Measurements from ENCODE around the gene VPS51.

DNA sequence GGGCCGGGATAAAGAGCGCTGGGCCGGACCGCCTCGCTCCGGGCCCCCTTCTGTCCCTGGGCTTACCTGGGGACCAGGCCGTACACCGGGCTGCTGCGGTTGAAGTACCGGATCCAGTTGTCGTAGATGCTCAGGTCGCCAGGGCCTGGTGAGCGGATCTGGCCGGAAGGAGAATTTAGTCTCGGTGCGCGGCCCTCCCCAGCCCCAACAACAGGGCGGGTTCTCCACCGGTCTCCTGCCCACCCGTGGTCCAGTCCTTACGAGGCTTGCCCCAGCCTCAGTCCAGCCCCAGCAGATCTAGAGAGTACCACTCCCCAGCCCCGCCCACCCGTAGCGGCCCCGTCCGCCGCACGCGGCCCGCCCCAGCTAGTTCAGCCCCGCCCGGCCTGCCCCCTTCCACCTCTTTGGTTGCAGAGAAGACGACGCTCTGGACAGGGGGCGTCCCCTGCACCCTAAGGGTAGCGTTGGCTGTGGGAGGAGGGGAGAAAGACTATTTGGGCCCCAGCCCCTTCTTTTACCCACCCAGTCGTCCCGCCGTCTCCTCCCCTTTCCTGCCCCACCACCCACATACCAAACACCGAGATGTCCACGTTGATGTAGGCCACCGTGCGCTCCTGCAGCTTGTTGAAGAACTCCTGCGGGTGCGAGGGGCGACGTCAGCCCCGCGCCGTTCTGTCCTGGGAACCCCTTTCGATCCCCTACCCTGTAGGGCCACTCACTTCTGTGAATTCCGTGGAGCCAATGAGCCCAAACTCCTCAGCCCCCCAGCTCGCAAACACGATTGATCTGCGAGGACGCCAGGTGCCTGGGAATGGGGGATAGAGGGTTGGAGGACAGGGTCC is 48.2 kb upstream of the VPS51 start:
- TF ChIP-seq, protein P1, sequence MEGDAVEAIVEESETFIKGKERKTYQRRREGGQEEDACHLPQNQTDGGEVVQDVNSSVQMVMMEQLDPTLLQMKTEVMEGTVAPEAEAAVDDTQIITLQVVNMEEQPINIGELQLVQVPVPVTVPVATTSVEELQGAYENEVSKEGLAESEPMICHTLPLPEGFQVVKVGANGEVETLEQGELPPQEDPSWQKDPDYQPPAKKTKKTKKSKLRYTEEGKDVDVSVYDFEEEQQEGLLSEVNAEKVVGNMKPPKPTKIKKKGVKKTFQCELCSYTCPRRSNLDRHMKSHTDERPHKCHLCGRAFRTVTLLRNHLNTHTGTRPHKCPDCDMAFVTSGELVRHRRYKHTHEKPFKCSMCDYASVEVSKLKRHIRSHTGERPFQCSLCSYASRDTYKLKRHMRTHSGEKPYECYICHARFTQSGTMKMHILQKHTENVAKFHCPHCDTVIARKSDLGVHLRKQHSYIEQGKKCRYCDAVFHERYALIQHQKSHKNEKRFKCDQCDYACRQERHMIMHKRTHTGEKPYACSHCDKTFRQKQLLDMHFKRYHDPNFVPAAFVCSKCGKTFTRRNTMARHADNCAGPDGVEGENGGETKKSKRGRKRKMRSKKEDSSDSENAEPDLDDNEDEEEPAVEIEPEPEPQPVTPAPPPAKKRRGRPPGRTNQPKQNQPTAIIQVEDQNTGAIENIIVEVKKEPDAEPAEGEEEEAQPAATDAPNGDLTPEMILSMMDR (conservative IDR thresholded peaks at IDR 0.05; ENCODE audit: low read depth in 2 of 2), result no peak
- TF ChIP-seq EZH2phosphoT487 (IDR thresholded peaks at IDR 0.05; ENCODE audit: unreplicated experiment) (no peak), STAT1 (IDR thresholded peaks at IDR 0.05; ENCODE audit: unreplicated experiment) (no peak), POLR2AphosphoS5 (IDR thresholded peaks at IDR 0.05; ENCODE audit: low read depth) (peak; percentile 19; the same call in 1 of the 2 replicates), EZH2 (IDR thresholded peaks at IDR 0.05; ENCODE audit: low read depth, unreplicated experiment) (no peak), CREB1 (CRISPR knock-in tag; IDR thresholded peaks at IDR 0.05; ENCODE audit: low read depth) (no peak), ZNF114 (CRISPR knock-in tag; IDR thresholded peaks at IDR 0.05) (no peak), JUNB (IDR thresholded peaks at IDR 0.05; ENCODE audit: unreplicated experiment) (no peak), ZNF331 (CRISPR knock-in tag; IDR thresholded peaks at IDR 0.05; ENCODE audit: low read depth) (no peak)
- TF ChIP-seq, protein P2, sequence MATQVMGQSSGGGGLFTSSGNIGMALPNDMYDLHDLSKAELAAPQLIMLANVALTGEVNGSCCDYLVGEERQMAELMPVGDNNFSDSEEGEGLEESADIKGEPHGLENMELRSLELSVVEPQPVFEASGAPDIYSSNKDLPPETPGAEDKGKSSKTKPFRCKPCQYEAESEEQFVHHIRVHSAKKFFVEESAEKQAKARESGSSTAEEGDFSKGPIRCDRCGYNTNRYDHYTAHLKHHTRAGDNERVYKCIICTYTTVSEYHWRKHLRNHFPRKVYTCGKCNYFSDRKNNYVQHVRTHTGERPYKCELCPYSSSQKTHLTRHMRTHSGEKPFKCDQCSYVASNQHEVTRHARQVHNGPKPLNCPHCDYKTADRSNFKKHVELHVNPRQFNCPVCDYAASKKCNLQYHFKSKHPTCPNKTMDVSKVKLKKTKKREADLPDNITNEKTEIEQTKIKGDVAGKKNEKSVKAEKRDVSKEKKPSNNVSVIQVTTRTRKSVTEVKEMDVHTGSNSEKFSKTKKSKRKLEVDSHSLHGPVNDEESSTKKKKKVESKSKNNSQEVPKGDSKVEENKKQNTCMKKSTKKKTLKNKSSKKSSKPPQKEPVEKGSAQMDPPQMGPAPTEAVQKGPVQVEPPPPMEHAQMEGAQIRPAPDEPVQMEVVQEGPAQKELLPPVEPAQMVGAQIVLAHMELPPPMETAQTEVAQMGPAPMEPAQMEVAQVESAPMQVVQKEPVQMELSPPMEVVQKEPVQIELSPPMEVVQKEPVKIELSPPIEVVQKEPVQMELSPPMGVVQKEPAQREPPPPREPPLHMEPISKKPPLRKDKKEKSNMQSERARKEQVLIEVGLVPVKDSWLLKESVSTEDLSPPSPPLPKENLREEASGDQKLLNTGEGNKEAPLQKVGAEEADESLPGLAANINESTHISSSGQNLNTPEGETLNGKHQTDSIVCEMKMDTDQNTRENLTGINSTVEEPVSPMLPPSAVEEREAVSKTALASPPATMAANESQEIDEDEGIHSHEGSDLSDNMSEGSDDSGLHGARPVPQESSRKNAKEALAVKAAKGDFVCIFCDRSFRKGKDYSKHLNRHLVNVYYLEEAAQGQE (IDR thresholded peaks at IDR 0.05; ENCODE audit: unreplicated experiment), result no peak
- TF ChIP-seq, protein P3, sequence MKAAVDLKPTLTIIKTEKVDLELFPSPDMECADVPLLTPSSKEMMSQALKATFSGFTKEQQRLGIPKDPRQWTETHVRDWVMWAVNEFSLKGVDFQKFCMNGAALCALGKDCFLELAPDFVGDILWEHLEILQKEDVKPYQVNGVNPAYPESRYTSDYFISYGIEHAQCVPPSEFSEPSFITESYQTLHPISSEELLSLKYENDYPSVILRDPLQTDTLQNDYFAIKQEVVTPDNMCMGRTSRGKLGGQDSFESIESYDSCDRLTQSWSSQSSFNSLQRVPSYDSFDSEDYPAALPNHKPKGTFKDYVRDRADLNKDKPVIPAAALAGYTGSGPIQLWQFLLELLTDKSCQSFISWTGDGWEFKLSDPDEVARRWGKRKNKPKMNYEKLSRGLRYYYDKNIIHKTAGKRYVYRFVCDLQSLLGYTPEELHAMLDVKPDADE (IDR thresholded peaks at IDR 0.05), result no peak
- TF ChIP-seq, protein P4, sequence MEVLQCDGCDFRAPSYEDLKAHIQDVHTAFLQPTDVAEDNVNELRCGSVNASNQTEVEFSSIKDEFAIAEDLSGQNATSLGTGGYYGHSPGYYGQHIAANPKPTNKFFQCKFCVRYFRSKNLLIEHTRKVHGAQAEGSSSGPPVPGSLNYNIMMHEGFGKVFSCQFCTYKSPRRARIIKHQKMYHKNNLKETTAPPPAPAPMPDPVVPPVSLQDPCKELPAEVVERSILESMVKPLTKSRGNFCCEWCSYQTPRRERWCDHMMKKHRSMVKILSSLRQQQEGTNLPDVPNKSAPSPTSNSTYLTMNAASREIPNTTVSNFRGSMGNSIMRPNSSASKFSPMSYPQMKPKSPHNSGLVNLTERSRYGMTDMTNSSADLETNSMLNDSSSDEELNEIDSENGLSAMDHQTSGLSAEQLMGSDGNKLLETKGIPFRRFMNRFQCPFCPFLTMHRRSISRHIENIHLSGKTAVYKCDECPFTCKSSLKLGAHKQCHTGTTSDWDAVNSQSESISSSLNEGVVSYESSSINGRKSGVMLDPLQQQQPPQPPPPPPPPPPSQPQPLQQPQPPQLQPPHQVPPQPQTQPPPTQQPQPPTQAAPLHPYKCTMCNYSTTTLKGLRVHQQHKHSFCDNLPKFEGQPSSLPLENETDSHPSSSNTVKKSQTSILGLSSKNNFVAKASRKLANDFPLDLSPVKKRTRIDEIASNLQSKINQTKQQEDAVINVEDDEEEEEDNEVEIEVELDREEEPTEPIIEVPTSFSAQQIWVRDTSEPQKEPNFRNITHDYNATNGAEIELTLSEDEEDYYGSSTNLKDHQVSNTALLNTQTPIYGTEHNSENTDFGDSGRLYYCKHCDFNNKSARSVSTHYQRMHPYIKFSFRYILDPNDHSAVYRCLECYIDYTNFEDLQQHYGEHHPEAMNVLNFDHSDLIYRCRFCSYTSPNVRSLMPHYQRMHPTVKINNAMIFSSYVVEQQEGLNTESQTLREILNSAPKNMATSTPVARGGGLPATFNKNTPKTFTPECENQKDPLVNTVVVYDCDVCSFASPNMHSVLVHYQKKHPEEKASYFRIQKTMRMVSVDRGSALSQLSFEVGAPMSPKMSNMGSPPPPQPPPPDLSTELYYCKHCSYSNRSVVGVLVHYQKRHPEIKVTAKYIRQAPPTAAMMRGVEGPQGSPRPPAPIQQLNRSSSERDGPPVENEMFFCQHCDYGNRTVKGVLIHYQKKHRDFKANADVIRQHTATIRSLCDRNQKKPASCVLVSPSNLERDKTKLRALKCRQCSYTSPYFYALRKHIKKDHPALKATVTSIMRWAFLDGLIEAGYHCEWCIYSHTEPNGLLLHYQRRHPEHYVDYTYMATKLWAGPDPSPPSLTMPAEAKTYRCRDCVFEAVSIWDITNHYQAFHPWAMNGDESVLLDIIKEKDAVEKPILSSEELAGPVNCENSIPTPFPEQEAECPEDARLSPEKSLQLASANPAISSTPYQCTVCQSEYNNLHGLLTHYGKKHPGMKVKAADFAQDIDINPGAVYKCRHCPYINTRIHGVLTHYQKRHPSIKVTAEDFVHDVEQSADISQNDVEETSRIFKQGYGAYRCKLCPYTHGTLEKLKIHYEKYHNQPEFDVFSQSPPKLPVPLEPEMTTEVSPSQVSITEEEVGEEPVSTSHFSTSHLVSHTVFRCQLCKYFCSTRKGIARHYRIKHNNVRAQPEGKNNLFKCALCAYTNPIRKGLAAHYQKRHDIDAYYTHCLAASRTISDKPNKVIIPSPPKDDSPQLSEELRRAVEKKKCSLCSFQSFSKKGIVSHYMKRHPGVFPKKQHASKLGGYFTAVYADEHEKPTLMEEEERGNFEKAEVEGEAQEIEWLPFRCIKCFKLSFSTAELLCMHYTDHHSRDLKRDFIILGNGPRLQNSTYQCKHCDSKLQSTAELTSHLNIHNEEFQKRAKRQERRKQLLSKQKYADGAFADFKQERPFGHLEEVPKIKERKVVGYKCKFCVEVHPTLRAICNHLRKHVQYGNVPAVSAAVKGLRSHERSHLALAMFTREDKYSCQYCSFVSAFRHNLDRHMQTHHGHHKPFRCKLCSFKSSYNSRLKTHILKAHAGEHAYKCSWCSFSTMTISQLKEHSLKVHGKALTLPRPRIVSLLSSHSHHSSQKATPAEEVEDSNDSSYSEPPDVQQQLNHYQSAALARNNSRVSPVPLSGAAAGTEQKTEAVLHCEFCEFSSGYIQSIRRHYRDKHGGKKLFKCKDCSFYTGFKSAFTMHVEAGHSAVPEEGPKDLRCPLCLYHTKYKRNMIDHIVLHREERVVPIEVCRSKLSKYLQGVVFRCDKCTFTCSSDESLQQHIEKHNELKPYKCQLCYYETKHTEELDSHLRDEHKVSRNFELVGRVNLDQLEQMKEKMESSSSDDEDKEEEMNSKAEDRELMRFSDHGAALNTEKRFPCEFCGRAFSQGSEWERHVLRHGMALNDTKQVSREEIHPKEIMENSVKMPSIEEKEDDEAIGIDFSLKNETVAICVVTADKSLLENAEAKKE (CRISPR knock-in tag; IDR thresholded peaks at IDR 0.05), result no peak
